ENCODE measurements around the gene GID8.
A peak's percentile ranks its signal among the peaks of the same experiment; 100 is the strongest.

GID8 gene

GRCh38 chr20:62963614-62964397, 25.9 kb downstream of the GID8 start:
- in situ Hi-C loops (cut with MboI; ENCODE audit: low pct_unique_long_range_greater_than_20kb, low sequenced_read_pairs), result no loop called here
- no peak for DNase-seq

GRCh38 chr20:62964700-62965099, 26.8 kb downstream of the GID8 start:
- in situ Hi-C loops (cut with MboI; ENCODE audit: low pct_unique_long_range_greater_than_20kb, low sequenced_read_pairs), result no loop called here
- DNase-seq, result no peak

- DNase-seq, result no peak
- in situ Hi-C loops (cut with MboI; ENCODE audit: low pct_unique_long_range_greater_than_20kb, low sequenced_read_pairs), result no loop called here
Observed at GRCh38 chr20:62965363-62965771, 27.4 kb downstream of the GID8 start.

- no peak for DNase-seq
- in situ Hi-C loops (cut with MboI; ENCODE audit: low pct_unique_long_range_greater_than_20kb, low sequenced_read_pairs), result no loop called here
Observed at GRCh38 chr20:62966212-62967148, 28.5 kb downstream of the GID8 start.

GRCh38 chr20:62967149-62967501, 29.2 kb downstream of the GID8 start:
- in situ Hi-C loops (cut with MboI; ENCODE audit: low pct_unique_long_range_greater_than_20kb, low sequenced_read_pairs), result no loop called here
- DNase-seq, result no peak

GRCh38 chr20:62967628-62968351, 29.8 kb downstream of the GID8 start:
- in situ Hi-C loops (cut with MboI; ENCODE audit: low pct_unique_long_range_greater_than_20kb, low sequenced_read_pairs), result no loop called here
- no peak for DNase-seq

GRCh38 chr20:62968378-62969178, 30.6 kb downstream of the GID8 start:
- no peak for DNase-seq
- in situ Hi-C loops (cut with MboI; ENCODE audit: low pct_unique_long_range_greater_than_20kb, low sequenced_read_pairs), result no loop called here

GRCh38 chr20:62969179-62969760, 31.3 kb downstream of the GID8 start:
- in situ Hi-C loops (cut with MboI; ENCODE audit: low pct_unique_long_range_greater_than_20kb, low sequenced_read_pairs), result no loop called here
- DNase-seq, result no peak

GRCh38 chr20:62969939-62970306, 32.0 kb downstream of the GID8 start:
- in situ Hi-C loops (cut with MboI; ENCODE audit: low pct_unique_long_range_greater_than_20kb, low sequenced_read_pairs), result no loop called here
- DNase-seq, result no peak

GRCh38 chr20:62970307-62971210, 32.6 kb downstream of the GID8 start:
- in situ Hi-C loops (cut with MboI; ENCODE audit: low pct_unique_long_range_greater_than_20kb, low sequenced_read_pairs), result no loop called here
- DNase-seq, result no peak

- DNase-seq, result no peak
- in situ Hi-C loops (cut with MboI; ENCODE audit: low pct_unique_long_range_greater_than_20kb, low sequenced_read_pairs), result no loop called here
Observed at GRCh38 chr20:62971211-62971949, 33.4 kb downstream of the GID8 start.

GRCh38 chr20:62971950-62972844, 34.2 kb downstream of the GID8 start:
- in situ Hi-C loops (cut with MboI; ENCODE audit: low pct_unique_long_range_greater_than_20kb, low sequenced_read_pairs), result no loop called here
- peak; percentile 84 for DNase-seq

GRCh38 chr20:62972845-62973745, 35.1 kb downstream of the GID8 start:
- in situ Hi-C loops (cut with MboI; ENCODE audit: low pct_unique_long_range_greater_than_20kb, low sequenced_read_pairs), result no loop called here
- DNase-seq, result no peak

- in situ Hi-C loops (cut with MboI; ENCODE audit: low pct_unique_long_range_greater_than_20kb, low sequenced_read_pairs), result no loop called here
- DNase-seq, result no peak
Observed at GRCh38 chr20:62975251-62975760, 37.4 kb downstream of the GID8 start.
